WTC11 (cell line): Measurements from ENCODE around the gene COL18A1. TPM values are rescaled to one million over a fixed set of nuclear protein-coding genes. Genes with fewer than 3 reads are reported as not detected.

Source experiments
- ATAC-seq: fragments of 200-7000 bp; cut with Tn5 transposase; 2 replicates; pipeline ENCODE4 v1.10.0; 2021; ENCODE audit warnings: mild to moderate bottlenecking, moderate library complexity
- CTCF ChIA-PET: fragments of 300-600 bp; sonication (Branson Sonifier 250); formaldehyde crosslinking; loops from one replicate; lab custom pipeline; 2021; ENCODE audit warnings: antibody characterized with exemption; lab: Charles Lee
- POLR2A ChIA-PET: fragments of 350-600 bp; sonication (Branson Sonifier 250); formaldehyde crosslinking; loops from one replicate; lab custom pipeline; 2021; ENCODE audit warnings: antibody characterized with exemption; lab: Charles Lee
- DNase-seq: peaks from one replicate; pipeline ENCODE4 v3.0.0; 2021; ENCODE audit warnings: low spot score
- H3K27ac Mint-ChIP-seq: 2 replicates; pipeline ENCODE4 v1.8.0; 2021; ENCODE audit warnings: mixed read lengths
- H3K27me3 Mint-ChIP-seq: 2 replicates; pipeline ENCODE4 v1.8.0; 2021; ENCODE audit warnings: low read depth, mild to moderate bottlenecking, moderate library complexity, mixed read lengths
- H3K36me3 Mint-ChIP-seq: 2 replicates; pipeline ENCODE4 v1.8.0; 2021; ENCODE audit warnings: mixed read lengths
- H3K4me1 Mint-ChIP-seq: 2 replicates; pipeline ENCODE4 v1.8.0; 2022; ENCODE audit warnings: mixed read lengths
- H3K4me3 Mint-ChIP-seq: 2 replicates; pipeline ENCODE4 v1.8.0; 2021; ENCODE audit warnings: mild to moderate bottlenecking, moderate library complexity, mixed read lengths
- H3K9me3 Mint-ChIP-seq: 2 replicates; pipeline ENCODE4 v1.8.0; 2021; ENCODE audit warnings: mixed read lengths
- E2F1 ChIP-seq: sonication (generic); formaldehyde crosslinking; IDR thresholded peaks from 2 replicates; pipeline ENCODE4 v1.8.0; 2022; ENCODE audit warnings: mild to moderate bottlenecking, missing genetic modification reagents
- ETV6 ChIP-seq: sonication (generic); formaldehyde crosslinking; IDR thresholded peaks from 2 replicates; pipeline ENCODE4 v1.8.1; 2022; ENCODE audit warnings: mild to moderate bottlenecking, missing genetic modification reagents
- NR3C1 ChIP-seq: sonication (generic); formaldehyde crosslinking; conservative IDR thresholded peaks from 2 replicates; pipeline ENCODE4 v1.8.1; 2023; ENCODE audit warnings: low read depth, mild to moderate bottlenecking, missing genetic modification reagents
- STAT6 ChIP-seq: sonication (generic); formaldehyde crosslinking; conservative IDR thresholded peaks from 2 replicates; pipeline ENCODE4 v1.8.1; 2023; ENCODE audit warnings: mild to moderate bottlenecking, low read depth, missing genetic modification reagents, moderate library complexity
- ZNF121 ChIP-seq: sonication (generic); formaldehyde crosslinking; IDR thresholded peaks from 2 replicates; pipeline ENCODE4 v1.8.0; 2023; ENCODE audit warnings: missing genetic modification reagents
- ZNF232 ChIP-seq: sonication (generic); formaldehyde crosslinking; IDR thresholded peaks from 2 replicates; pipeline ENCODE4 v1.8.0; 2022; ENCODE audit warnings: mild to moderate bottlenecking, missing genetic modification reagents
- ZNF317 ChIP-seq: sonication (generic); formaldehyde crosslinking; IDR thresholded peaks from 2 replicates; pipeline ENCODE4 v1.8.1; 2023; ENCODE audit warnings: low read depth, mild to moderate bottlenecking, moderate library complexity, missing genetic modification reagents, borderline replicate concordance
- ZNF396 ChIP-seq: fragments of 250-450 bp; sonication (Bioruptor Pico); IDR thresholded peaks from 2 replicates; pipeline ENCODE4 v1.8.0; 2021; ENCODE audit warnings: mild to moderate bottlenecking, moderate library complexity, borderline replicate concordance
- ZNF423 ChIP-seq: fragments of 250-450 bp; sonication (Bioruptor Pico); IDR thresholded peaks from 2 replicates; pipeline ENCODE4 v2.1.2; 2022; ENCODE audit warnings: mild to moderate bottlenecking, moderate library complexity
- ZNF532 ChIP-seq: fragments of 250-450 bp; sonication (Bioruptor Pico); IDR thresholded peaks from 2 replicates; pipeline ENCODE4 v1.9.0; 2021; ENCODE audit warnings: mild to moderate bottlenecking, borderline replicate concordance
- total RNA-seq: library from RNA; stranded (reverse); gene quantifications from 3 replicates; pipeline ENCODE4 v1.2.3, GENCODE V29; 2021
- TF ChIP-seq, protein P1 (sequence below): sonication (generic); formaldehyde crosslinking; IDR thresholded peaks from 2 replicates; pipeline ENCODE4 v1.8.0; 2022; ENCODE audit warnings: mild to moderate bottlenecking, missing genetic modification reagents
- TF ChIP-seq, protein P2 (sequence below): sonication (generic); formaldehyde crosslinking; IDR thresholded peaks from 2 replicates; pipeline ENCODE4 v1.8.0; 2023; ENCODE audit warnings: missing genetic modification reagents, mild to moderate bottlenecking, borderline replicate concordance

The COL18A1 gene
- total RNA-seq, 1 experiment from 2014 or later: 231 TPM

DNA sequence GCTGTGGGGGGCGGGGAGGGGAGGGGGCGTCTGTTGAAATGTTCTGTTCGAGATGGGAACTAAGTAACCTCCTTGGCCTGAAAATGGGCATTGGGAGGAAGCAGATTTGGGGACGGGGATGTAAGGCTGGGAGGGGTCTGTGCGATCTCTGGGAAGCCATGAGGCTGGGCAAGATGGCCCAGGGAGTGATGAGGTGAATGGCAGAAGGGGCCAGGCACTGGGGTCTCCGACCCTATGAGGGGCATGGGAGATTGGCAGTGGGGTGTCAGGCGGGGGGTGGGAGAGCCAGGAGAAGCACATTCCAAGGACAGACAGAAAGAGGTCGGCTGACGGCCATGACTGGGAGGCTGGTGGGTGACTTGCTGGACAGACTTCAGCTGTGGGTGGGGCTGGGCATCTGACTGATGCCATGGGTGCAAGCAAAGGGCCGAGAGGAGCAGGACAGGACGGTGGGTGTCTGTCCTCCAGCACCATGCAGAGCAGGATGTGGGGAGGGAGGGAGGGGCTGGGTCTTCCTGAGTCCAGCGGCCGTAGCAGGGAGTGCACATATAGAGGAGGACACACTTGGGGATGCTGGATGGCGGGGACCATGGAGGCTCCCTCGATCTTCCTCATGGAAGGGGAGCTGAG lies 30.0 kb upstream of the COL18A1 start:
- TF ChIP-seq ZNF317: no peak
- TF ChIP-seq ETV6 (CRISPR knock-in tag): no peak
- TF ChIP-seq ZNF232 (CRISPR knock-in tag): no peak
- TF ChIP-seq ZNF532: no peak
- Mint-ChIP-seq H3K4me3 (no peak overlapping the region), H3K36me3 (peaks cover 13% of the 10 kb centered on the region), H3K27me3 (peaks cover 8% of the 10 kb centered on the region), H3K27ac (no peak overlapping the region), H3K9me3 (peaks cover 21% of the 10 kb centered on the region), H3K4me1 (peaks cover 28% of the 10 kb centered on the region)
- DNase-seq (no peak), ATAC-seq (no peak)
- ChIA-PET POLR2A (no interaction called here), CTCF (interaction anchor here (2.2 kb wide), 1 partner anchor 17 kb away, joined by 4 read pairs; no protein-coding TSS in a partner anchor)

- Mint-ChIP-seq H3K27me3 (peaks cover 8% of the 10 kb centered on the region), H3K36me3 (peaks cover 13% of the 10 kb centered on the region), H3K4me1 (peaks cover 31% of the 10 kb centered on the region), H3K27ac (no peak overlapping the region), H3K9me3 (peaks cover 21% of the 10 kb centered on the region)
- DNase-seq: no peak
- CTCF ChIA-PET: interaction anchor here (0.5 to 2.2 kb wide), 2 partner anchors 19 to 408 kb away, joined by 4 read pairs; no protein-coding TSS in a partner anchor
- POLR2A ChIA-PET: no interaction called here
- no peak for TF ChIP-seq ZNF121 (CRISPR knock-in tag)
- no peak for TF ChIP-seq NR3C1 (CRISPR knock-in tag)
- TF ChIP-seq, protein P1, sequence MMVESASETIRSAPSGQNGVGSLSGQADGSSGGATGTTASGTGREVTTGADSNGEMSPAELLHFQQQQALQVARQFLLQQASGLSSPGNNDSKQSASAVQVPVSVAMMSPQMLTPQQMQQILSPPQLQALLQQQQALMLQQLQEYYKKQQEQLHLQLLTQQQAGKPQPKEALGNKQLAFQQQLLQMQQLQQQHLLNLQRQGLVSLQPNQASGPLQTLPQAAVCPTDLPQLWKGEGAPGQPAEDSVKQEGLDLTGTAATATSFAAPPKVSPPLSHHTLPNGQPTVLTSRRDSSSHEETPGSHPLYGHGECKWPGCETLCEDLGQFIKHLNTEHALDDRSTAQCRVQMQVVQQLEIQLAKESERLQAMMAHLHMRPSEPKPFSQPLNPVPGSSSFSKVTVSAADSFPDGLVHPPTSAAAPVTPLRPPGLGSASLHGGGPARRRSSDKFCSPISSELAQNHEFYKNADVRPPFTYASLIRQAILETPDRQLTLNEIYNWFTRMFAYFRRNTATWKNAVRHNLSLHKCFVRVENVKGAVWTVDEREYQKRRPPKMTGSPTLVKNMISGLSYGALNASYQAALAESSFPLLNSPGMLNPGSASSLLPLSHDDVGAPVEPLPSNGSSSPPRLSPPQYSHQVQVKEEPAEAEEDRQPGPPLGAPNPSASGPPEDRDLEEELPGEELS: no peak
- no peak for TF ChIP-seq ETV6 (CRISPR knock-in tag)
- no peak for TF ChIP-seq ZNF396 (CRISPR knock-in tag)
- TF ChIP-seq ZNF423 (CRISPR knock-in tag): no peak
- no peak for TF ChIP-seq STAT6 (CRISPR knock-in tag)
- no peak for TF ChIP-seq E2F1 (CRISPR knock-in tag)
- TF ChIP-seq, protein P2, sequence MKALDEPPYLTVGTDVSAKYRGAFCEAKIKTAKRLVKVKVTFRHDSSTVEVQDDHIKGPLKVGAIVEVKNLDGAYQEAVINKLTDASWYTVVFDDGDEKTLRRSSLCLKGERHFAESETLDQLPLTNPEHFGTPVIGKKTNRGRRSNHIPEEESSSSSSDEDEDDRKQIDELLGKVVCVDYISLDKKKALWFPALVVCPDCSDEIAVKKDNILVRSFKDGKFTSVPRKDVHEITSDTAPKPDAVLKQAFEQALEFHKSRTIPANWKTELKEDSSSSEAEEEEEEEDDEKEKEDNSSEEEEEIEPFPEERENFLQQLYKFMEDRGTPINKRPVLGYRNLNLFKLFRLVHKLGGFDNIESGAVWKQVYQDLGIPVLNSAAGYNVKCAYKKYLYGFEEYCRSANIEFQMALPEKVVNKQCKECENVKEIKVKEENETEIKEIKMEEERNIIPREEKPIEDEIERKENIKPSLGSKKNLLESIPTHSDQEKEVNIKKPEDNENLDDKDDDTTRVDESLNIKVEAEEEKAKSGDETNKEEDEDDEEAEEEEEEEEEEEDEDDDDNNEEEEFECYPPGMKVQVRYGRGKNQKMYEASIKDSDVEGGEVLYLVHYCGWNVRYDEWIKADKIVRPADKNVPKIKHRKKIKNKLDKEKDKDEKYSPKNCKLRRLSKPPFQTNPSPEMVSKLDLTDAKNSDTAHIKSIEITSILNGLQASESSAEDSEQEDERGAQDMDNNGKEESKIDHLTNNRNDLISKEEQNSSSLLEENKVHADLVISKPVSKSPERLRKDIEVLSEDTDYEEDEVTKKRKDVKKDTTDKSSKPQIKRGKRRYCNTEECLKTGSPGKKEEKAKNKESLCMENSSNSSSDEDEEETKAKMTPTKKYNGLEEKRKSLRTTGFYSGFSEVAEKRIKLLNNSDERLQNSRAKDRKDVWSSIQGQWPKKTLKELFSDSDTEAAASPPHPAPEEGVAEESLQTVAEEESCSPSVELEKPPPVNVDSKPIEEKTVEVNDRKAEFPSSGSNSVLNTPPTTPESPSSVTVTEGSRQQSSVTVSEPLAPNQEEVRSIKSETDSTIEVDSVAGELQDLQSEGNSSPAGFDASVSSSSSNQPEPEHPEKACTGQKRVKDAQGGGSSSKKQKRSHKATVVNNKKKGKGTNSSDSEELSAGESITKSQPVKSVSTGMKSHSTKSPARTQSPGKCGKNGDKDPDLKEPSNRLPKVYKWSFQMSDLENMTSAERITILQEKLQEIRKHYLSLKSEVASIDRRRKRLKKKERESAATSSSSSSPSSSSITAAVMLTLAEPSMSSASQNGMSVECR (CRISPR knock-in tag): no peak
- TF ChIP-seq, all 79 proteins: peak for 0
- no peak for ATAC-seq
- no peak overlapping the region for H3K4me3 Mint-ChIP-seq
These were observed 28.3 kb upstream of the COL18A1 start for GRCh38 chr21:45376459-45377324.
